Activated T-helper 9 cell treated with anti-CD3 and anti-CD28 coated beads, Interleukin-2, amount 50 U/mL, for 16 hours (primary cell): ENCODE results near the gene IRS1.

Source experiments
- DNase-seq: peaks from one replicate; pipeline ENCODE4 v3.0.0-alpha.2; 2020; ENCODE audit warnings: low read depth

Gene IRS1

DNA sequence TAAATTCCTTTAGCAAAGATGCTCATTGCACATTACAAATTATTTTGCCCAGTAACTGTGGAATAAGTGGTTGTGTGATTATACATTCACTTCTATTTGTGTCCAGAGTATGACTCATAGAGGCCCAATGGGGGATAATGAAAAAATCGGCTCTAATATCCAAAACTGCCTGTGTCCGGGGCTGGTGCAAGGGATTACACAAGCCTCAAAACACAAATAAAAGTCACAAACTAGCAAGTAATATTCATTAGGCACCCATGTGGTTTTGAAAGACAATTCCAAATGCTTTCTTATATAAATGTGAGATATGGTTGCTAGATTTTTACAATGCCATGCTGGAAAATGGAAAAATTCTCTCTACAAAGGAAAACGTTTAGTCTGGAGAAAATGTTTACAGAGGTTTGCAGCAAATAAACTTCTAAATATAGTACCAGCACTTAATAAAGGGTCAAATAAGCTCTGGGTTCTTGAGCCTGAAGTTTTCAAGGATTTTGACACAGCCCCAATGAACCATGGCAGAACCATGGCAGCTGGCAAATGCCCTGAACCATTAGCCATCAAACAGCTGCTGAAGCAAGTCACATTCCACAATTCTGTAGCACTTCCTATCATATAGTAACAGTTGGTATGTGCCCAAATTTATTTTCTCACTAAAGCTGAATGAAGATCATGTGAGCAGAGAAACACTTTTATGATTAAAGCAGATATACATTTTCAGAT, 40.5 kb downstream of the IRS1 start:
- DNase-seq: no peak

GRCh38 chr2:226756131-226756530, 43.5 kb downstream of the IRS1 start:
- no peak for DNase-seq

GRCh38 chr2:226755631-226756030, 44.0 kb downstream of the IRS1 start:
- DNase-seq: no peak

DNA sequence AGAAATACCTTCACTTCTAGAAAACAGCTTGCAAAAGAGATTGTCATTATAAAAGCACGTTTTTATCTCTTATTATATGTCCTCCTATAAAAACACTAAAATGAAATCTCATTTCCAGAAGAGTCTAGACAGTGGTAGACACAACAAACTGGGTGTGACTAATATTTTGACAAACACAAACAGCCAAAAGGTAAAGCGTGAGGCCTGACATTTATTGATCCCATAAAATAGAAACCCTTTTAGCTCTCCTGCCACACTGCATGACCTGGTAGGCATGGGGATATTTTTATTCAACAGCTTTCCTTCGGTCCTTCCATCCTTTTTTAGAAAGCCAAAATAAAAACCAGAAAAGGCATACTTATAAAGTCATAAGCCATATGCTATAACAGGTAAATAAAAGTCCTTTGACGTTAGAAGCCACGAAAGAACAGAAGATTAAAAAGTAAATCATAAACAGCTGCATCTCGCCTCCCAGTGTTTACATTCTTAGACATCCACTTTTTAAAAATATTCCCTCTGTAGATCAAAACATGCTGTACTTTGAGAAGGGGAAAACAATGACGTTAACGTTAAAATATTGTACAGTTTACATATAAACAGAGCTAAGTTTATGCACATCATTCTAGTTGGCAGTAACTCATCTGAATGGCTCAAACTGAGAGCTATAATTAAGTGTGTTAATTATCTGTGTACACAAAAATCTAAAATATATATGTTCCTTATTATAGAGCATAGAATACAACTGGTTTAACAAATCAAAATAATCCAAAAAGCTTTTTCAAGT, 44.6 kb downstream of the IRS1 start:
- no peak for DNase-seq

DNA sequence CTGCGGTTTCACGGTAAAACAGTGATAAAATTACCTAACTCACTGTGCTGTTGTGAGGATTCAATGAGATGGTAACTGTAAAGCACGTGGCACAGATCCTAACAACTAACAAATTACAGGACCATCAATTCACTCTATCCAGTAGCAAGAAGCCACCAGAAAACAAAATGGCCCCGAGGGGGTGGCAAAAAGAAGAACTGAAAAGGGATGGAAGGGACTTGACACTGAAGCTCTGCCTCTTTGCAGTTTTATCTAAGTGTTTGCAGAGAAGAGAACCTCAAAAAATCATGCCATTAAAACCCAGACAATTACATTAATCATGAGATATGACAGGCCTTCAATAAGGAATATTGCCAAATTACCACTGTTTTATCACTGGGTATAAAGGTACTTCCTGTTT, 46.7 kb downstream of the IRS1 start:
- no peak for DNase-seq

DNA sequence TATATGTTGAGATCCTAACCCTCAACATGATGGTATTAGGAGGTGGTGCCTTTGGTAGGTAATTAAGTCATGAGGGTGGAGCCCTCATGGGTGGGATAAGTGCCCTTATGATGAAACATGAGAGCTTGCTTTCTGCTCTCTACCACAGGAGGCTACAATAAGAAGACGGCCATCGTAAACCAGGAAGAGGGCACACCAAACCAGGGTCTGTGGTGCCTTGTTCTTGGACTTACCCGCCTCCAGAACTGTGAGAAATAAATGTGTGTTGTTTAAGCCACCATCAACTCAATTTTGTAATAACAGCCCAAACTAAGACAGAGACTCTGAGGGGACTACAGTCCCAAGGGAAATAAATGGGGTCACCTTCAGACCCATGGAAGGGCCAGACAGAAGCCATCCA, 52.3 kb downstream of the IRS1 start:
- DNase-seq: no peak

DNA sequence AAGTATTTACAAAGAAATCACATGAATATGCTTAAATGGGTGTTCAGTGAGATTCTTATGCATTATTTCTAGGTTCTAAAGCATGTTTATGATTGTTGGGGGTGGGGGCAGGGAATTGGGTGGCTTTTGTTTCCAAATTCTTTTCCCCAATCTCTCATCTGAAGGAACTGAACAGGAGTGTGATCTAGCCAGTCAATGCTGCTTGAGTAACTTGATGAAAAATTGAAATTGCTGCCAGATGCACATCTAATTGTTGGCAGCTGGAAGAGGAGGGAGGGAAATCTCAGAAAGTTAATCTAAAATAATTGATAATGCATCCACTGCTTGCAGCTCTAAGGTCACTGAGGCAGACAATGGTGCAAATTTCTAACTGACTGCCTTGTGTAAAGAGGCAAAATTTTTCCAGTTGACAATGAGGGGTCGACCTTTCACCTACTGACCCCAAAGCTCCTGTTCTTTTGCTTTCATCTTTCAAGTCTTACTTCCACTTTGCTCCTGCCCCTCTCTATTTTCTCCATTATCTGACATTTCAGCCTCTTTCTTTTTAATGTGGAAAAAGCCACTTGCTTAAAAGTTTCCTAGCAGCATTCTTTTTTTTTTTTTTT, 53.3 kb downstream of the IRS1 start:
- no peak for DNase-seq

GRCh38 chr2:226743915-226744314, 55.7 kb downstream of the IRS1 start:
- no peak for DNase-seq

DNA sequence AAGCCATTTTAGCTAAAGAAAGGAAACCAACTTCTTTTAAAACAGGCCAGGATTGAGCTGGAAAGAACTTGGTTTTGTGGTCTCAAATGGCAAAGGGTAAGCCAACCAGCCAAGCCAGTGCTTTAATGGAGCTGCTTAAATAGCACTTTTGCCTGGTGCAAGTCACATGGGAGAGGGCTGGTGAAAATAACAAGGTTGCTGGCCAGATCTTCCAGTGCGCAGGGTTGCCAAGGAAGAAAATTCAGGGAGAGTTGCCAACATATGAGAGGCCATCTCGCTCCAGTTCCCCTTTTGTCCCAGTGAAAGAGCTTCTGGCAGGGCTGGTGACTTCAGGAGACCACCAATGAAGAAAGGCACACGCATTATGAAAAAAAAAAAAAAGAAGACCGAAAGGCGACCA, 57.3 kb downstream of the IRS1 start:
- no peak for DNase-seq

- DNase-seq: no peak
Measured at GRCh38 chr2:226740039-226740648, 59.5 kb downstream of the IRS1 start.

- DNase-seq: no peak
Measured at GRCh38 chr2:226739545-226740030, 60.0 kb downstream of the IRS1 start.

DNA sequence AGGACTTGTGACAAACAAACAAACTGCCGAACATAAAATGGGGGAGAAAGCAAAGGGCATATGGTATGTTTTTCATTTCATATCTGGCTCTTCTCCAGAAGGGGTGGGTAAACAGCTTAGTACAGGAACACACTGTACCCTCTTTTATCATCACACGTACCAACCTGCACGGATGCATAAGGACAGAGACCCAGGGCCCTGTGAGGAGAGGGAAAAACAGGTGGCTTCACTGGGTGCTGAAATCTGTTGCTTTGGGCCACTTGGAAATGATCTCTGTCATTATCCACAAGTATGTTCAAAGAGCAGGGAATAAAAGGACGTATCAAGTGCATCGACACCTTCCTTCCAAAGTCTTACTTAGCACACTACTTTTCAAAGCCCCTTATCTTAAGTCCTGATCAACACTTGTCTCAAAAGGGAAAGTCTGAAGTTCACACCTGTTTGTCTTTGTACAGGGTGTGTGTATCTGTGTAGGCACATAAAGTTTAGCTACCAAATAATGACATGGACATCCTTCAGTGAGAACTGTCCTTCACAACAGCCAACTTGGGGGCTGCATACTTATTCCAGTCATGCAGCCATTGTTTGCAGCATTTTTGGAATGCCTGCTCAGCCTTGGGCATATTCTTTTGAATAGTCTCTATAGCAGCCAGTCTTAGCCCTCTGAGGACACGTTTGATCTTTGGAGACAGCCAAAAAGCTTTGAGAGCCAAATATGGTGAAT, 60.6 kb downstream of the IRS1 start:
- DNase-seq: no peak

- DNase-seq: no peak
Measured at GRCh38 chr2:226738191-226738820, 61.3 kb downstream of the IRS1 start.

GRCh38 chr2:226736382-226736781, 63.2 kb downstream of the IRS1 start:
- DNase-seq: no peak

DNA sequence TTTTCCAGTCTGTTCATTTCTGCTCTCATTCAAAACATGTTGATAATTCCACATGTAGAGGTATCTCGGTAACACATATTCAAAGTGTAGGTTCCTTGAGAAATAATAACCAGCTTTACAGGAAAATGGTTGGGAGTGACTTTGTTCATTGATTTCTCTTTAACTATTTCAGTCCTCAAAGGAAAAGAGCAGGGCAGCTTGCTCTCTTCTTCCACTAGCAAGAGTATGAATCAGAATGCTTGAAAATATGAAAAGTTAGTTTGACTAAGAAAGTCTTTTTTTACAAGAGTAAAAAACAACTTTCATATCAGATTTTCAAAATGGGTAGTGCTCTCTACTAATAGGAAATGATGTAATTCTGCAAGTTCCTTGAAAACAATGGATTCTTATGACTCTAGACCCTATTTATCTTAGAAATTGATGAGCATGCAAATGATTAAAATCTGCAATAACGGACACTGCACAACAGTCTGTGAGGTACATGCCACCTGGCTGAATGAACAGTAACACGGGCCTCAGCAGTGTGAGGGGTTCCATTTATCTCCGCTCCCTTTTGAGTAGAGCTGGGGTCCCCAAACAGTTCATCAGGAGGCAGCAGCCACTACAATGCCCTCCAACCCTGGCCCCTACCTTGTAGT, 65.6 kb downstream of the IRS1 start:
- no peak for DNase-seq

DNA sequence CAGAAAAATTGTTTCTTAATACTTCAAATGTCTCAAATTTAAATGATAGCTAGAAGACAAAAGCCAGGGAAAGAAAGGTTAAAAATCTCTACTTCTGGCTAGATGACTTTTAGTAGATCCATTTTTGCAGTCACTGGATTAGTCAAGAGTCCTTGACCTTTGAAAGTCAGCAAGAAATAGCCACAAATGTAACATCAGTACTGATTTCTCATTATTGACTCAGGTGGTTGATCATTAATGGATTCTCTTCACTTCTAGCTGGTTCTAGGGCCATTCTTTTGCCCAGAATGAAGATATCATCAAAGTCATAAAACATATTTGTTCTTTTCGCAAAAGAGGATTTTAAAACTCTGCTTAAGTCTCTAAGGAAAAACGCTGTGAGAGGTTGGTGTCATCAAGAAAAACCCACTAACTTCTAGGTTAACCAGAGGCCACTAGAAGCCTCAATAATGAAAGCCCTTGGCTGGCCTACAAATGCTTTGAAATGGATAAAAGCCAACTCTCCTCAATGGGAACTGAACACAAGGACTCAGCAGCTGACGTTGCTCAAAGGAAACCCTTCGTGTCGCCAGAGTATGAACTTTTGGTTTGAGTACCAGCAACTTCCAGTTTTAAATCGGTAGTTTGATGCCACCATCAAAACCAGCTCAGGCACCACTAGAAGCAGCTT, 66.3 kb downstream of the IRS1 start:
- DNase-seq: no peak

DNA sequence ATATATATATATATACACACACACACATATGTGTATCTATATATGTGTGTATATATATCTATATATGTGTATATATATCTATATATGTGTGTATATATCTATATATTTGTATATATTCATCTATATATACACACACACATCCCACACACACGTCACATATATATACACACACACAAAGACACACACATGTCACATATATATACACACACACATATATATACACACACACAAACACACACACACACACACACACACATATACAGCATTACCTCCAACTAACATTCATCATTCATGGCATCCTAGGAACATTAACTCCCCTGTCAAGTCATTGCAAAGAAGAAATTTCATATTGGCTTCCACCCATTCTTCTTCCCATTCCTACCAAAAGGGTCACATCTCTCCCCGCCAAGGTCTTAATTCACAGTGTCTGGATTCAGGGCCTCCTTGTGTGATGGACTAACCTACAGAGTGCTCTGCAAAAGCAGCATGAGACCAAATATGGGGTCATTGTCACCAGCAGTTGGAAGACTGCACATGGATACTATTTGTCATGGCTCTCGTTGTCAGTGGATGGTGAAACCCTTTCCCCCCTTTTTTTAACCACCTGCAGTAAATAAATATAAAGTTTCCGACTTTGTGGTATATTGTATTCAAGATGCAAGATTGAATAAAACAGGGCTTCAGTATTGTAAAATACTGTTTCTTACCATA, 67.0 kb downstream of the IRS1 start:
- DNase-seq: no peak

DNA sequence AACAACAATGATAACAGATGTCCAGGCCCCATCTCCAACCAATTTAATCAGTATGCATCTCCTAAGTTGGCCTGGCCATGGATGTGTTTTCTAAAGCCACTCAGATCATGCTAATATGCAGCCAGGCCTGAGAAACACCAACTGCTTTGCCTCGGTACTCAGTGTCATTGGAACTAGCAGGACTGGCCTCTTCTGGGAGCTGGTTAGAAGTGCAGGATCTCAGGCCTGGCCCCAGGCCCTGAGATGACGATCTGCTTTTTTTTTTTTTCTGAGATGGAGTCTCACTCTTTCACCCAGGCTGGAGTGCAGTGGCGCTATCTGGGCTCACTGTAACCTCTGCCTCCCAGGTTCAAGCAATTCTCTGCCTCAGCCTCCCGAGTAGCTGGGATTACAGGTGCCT, 69.1 kb downstream of the IRS1 start:
- DNase-seq: no peak

- DNase-seq: no peak
Measured at GRCh38 chr2:226728996-226729395, 70.6 kb downstream of the IRS1 start.

GRCh38 chr2:226727251-226727650, 72.4 kb downstream of the IRS1 start:
- no peak for DNase-seq
